ENCODE measurements around the gene FOXG1.

DNA sequence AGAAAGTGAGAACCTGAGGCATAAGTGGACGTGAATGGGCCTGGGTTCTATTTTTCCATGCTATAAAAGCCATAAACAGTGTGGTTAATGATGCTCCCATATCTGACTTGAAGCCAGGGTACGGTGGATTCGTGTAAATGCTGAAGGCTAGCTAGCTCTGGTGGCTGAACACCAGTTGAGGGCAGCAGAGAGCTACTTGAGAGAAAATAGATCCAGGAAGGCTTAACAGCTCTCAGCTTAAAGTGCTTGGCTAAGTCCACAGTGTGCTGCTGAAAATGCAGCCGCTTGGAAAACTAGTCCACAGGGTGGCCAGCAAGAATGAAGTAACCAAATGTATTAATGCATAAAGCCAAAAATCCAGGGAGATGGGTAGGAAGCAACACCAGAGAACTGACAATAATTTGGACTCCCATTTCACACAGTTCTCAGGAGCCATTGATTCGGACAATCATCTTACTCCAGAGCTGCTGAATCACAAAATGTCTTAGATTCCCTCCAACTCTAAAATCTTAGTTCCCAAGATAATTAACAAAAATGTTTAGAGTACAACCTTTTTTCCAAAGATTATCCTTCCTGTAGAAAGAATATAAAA lies 15.0 kb upstream of the FOXG1 start:
- TF ChIP-seq, protein P1, sequence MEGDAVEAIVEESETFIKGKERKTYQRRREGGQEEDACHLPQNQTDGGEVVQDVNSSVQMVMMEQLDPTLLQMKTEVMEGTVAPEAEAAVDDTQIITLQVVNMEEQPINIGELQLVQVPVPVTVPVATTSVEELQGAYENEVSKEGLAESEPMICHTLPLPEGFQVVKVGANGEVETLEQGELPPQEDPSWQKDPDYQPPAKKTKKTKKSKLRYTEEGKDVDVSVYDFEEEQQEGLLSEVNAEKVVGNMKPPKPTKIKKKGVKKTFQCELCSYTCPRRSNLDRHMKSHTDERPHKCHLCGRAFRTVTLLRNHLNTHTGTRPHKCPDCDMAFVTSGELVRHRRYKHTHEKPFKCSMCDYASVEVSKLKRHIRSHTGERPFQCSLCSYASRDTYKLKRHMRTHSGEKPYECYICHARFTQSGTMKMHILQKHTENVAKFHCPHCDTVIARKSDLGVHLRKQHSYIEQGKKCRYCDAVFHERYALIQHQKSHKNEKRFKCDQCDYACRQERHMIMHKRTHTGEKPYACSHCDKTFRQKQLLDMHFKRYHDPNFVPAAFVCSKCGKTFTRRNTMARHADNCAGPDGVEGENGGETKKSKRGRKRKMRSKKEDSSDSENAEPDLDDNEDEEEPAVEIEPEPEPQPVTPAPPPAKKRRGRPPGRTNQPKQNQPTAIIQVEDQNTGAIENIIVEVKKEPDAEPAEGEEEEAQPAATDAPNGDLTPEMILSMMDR (IDR thresholded peaks at IDR 0.05), result peak in 3 of 6 experiments; percentile 32 to 61 (median 40)
- TF ChIP-seq POLR2A (IDR thresholded peaks at IDR 0.05), result no peak
- no peak for TF ChIP-seq POLR2AphosphoS5 (IDR thresholded peaks at IDR 0.05)

Data from upper lobe of left lung (tissue), 4 donors.